Measurements from ENCODE around the gene C19orf73.
A peak's percentile ranks its signal among the peaks of the same experiment; 100 is the strongest.

The C19orf73 gene

DNA sequence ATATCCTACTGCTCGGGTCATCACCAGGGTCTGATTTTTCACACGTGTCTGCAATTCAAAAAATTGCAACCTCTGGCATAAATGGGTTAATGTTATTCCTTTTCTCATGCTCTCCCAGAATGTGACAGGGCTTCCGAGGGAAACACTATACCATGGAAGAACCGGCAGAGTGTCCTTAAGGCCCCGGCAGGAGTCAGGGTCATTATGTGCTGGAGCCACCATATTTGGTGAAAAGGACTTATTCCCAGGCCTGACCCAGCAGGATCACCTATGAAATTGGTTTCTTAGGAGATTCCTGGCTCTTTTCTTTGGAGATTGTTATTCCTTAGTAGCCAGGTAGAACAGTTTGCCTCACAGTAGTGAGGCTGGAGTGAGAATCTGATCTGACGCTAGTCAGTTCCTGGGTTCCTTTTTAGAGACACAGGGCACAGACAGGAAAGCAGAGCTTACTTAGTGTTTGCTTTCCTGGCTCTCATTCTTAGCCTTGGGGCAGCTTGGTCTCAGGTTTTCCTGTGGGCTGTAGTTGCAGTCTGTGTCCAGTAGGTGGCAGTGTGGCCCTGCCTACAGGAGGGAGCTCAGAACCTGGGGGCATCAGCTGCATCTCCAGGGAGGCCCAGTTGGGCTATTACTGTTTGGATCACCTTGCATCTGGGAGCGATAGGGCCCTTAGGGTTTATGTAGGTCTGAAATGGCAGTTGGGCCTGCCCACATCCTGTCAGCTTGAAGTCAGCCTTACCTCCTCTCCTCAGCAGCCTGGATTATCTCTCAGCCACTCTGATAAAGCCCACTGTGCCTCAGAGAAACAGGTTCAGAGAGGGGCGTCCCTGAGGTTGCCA, 21.3 kb downstream of the C19orf73 start:
- DNase-seq = peak; percentile 63

GRCh38 chr19:49094505-49095482, 24.1 kb downstream of the C19orf73 start:
- no peak for DNase-seq

DNA sequence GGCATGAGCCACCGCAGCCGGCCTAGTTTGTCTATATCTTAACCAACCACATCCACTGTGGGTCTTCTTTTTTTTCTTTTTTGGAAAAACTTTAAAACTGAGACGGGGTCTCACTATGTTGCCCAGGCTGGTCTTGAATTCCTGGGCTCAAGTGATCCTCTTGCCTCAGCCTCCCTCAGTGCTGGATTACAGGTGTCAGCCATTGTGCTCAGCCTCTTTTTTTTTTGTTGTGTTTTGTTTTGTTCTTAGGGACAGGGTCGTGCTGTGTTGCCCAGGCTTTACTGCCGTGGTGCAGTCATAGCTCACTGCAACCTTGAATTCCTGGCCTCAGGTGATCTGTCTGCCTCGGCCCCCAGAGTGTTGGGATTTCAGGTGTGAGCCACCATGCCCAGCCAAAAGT, 26.3 kb downstream of the C19orf73 start:
- no peak for DNase-seq

DNA sequence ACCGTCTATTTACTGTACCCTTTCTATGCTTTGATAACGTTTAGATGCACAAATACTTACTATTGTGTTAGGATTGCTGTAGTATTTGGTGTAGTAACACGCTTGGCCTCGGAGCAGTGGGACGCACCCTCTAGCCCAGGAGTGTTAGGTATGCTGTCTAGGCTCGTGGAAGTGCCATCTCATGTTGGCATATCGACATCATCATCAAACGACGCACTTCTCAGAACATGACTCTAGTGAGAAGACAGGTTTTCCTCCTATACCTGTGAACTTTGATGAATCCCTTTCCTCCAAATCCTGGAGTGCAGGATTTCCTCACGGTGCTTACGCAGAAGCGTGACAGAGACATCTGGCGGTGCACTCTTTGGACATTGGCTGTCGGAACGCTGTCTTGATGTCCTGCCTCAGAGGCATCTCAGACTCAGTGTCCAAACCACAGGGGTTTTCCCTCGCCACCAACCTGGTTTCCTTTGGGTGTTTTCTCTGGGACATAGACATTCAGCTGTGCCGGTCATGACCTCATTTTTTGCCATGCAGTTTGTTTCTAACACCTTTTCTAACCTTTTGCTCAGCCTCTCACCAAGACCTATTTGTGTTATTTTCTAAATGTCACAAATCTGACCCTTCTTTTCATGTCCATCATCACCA, 27.4 kb downstream of the C19orf73 start:
- DNase-seq = no peak

- no peak for DNase-seq
These were observed 32.6 kb downstream of the C19orf73 start for GRCh38 chr19:49086296-49086695.

DNA sequence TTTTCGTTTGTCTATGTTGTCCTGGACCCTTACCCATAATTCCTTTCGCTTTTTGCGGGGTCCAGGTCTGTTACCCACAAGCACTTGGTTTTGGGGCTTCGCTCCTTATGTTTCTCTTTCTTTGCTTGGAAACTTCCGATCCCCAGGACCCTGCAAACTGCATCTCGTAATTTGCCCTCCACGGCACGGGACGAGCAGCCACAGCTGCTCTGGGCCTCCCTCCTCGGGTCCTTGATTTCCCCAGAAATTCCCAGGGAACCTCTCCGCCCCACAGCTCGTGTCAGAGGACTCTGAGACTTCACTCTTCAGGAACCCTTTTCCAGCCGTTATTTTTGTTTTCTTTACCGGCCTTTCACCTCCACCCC, 33.1 kb downstream of the C19orf73 start:
- no peak for DNase-seq

DNA sequence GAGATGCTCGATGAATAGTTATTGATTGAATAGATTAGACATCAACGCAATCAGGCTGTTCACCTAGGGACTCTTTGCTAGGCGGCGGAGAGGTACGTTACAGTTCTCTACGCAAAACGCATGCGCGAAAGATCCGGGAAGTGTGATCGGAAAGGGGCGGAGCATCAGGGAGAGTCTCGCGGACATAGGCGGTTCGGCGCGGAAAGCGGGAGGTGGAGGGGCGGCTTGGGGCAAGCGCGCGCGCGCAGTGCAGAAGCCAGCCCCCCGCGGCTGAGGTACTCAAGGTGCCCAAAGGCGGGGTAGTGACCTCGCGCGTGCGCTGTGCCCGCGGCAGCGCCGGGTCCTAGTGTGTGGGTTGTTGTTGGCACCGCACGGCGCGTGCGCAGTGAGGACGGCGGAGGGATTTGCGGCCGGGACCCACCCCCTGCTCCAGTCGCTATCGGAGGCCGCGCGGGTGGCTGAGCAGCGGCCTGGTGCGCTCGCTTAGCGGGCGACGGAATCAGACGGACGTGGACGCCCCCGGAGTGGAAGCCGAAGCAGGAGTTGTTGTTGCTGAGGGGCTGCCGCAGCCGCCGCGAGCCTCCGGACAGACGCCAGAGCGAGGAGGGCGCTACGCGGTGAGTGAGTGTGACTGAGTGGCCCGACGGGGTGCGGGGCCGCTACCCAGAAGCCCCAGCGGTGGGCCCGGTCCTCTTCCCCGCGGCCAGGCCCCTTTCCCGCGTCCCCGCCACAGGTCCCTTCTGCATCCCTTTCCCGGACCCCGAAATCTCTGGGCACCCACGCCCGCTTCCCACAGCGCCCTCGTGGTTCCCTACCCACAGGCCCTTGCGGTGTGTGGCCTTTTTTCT, 33.7 kb downstream of the C19orf73 start, which contains the start of gene SNRNP70:
TSS of gene SNRNP70 (plus strand) at position 432 of the 848 bp plus-strand sequence. CDS start 964 bp downstream, outside the sequence.
- DNase-seq = peak; percentile 99

DNA sequence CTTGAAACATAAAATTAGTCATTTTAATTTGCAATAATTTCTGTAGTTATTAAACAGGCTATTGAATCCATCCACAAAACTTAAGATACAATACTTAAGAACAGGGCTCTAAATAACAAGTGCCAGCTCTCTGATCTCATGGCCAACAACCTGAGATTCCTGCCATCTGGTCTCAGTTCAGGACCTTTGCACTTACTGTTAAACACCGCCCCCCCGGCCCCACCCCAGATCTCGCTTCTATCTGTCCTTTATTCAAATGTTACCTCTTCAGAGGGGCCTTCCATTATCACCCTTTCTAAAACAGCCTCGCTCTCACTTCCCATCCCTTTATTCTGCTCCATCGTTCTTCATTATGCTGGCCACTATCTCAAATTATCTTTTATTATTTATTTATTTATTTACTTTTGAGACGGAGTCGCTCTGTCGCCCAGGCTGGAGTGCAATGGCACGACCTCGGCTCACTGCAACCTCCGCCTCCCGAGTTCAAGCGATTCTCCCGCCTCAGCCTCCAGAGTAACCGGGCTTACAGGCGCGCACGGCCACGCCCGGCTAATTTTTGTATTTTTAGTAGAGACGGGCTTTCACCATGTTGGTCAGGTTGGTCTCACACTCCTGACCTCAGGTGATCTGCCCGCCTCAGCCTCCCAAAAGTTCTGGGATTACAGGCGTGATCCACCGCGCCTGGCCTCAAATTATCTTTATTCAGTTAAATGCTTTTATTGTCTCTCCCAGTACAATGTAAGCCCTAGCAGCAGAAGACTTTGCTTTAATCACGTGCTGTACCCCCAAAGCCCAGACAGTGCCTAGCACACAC, 34.5 kb downstream of the C19orf73 start:
- no peak for DNase-seq

DNA sequence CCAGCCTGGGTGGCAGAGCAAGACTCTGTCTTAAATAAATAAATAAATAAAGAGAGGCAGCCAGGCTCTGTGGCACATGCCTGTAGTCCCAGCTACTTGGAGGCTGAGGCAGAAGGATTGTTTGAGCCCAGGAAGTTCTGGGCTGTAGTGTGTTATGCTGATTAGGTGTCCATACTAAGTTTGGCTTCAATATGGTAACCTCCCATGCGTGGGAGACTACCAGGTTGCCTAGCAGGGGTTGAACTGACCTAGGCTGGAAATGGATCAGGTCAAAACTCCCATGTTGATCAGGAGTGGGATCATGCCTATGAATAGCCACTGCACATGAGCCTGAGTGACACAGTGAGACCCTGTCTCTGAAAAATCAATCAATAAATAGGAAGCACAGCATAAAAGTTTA, 37.7 kb downstream of the C19orf73 start:
- DNase-seq = no peak

DNA sequence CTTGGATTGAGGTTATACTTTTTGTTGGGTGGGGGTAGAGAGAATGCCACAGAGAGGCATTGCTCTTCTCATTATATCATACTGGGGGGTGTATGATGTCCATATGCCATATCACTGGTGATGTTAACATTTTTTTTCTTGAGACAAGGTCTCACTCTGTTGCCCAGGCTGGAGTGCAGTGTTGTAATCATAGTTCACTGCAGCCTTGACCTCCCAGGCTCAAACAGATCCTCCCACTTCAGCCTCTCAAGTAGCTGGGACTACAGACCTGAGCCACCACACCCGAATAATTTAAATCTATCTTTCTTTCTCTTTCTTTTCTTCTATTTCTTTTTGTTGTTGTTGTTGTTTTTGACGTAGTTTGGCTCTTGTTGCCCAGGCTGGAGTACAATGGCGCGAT, 38.6 kb downstream of the C19orf73 start:
- no peak for DNase-seq

DNA sequence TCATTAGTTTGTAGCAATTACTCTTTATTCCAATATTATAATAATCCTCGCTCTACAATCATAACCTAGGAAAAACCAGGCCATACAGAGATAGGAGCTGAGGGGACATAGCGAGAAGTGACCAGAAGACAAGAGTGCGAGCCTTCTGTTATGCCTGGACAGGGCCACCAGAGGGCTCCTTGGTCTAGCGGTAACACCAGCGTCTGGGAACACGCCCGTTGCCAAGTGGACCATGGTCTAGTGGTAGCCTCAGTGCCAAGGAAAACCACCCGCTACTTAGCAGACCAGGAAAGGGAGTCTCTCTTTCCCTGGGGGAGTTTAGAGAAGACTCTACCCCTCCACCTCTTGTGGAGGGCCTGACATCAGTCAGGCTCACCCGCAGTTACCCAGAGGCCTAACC, 44.1 kb downstream of the C19orf73 start:
- DNase-seq = peak; percentile 51

- DNase-seq = peak; percentile 29
These were observed 45.2 kb downstream of the C19orf73 start for GRCh38 chr19:49073514-49074378.

- DNase-seq = no peak
These were observed 46.9 kb downstream of the C19orf73 start for GRCh38 chr19:49071860-49072547.

- no peak for DNase-seq
These were observed 48.5 kb downstream of the C19orf73 start for GRCh38 chr19:49070416-49070815.

- DNase-seq = no peak
These were observed 49.9 kb downstream of the C19orf73 start for GRCh38 chr19:49069026-49069425.

Measured in NCI-H1105 treated with DMSO at 0.1 percent for 48 hours (cell line).